ENCODE measurements around the gene ENPP1.

Gene ENPP1

DNA sequence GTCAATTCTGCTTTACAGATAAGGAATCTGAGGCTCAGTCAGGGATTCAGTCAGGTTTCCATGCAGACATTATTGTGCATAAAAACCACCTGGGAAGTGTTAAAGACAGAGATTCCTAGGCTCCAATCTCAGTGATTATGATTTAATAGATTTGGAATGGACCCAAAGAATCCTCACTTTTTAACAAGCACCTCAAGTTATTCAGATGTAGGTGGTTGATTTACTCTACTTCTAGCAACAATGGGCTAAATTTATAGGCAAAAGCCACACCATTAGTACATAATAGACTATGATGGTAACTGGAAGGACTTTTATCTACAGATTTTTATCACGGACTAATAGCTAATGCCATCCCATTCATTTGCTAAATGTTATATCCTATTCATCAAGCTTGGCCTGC is 9.0 kb downstream of the ENPP1 start (continued):
- TF ChIP-seq YY2 (tag by site-specific recombination; IDR thresholded peaks at IDR 0.05) (no peak), ZNF140 (tag by site-specific recombination; IDR thresholded peaks at IDR 0.05) (no peak), SETDB1 (IDR thresholded peaks at IDR 0.05; ENCODE audit: insufficient read length, low read length) (no peak), RBAK (tag by site-specific recombination; IDR thresholded peaks at IDR 0.05) (no peak), KLF1 (tag by site-specific recombination; IDR thresholded peaks at IDR 0.05) (peak; percentile 42), ZNF544 (tag by site-specific recombination; IDR thresholded peaks at IDR 0.05) (no peak), KLF8 (tag by site-specific recombination; IDR thresholded peaks at IDR 0.05) (peak; percentile 65; the same call in 1 of the 2 replicates), ZNF521 (tag by site-specific recombination; IDR thresholded peaks at IDR 0.05) (no peak), GLIS1 (tag by site-specific recombination; IDR thresholded peaks at IDR 0.05) (peak; percentile 53), FEZF1 (tag by site-specific recombination; IDR thresholded peaks at IDR 0.05) (peak; percentile 62; the same call in 1 of the 2 replicates), ZNF530 (tag by site-specific recombination; IDR thresholded peaks at IDR 0.05; ENCODE audit: low read depth) (no peak), ZBTB17 (tag by site-specific recombination; IDR thresholded peaks at IDR 0.05) (no peak), ZNF548 (tag by site-specific recombination; IDR thresholded peaks at IDR 0.05) (no peak), ZNF169 (tag by site-specific recombination; IDR thresholded peaks at IDR 0.05) (no peak), GFI1B (tag by site-specific recombination; IDR thresholded peaks at IDR 0.05) (peak; percentile 79), ZNF23 (tag by site-specific recombination; IDR thresholded peaks at IDR 0.05; ENCODE audit: borderline replicate concordance) (no peak), GLI2 (tag by site-specific recombination; IDR thresholded peaks at IDR 0.05; ENCODE audit: borderline replicate concordance, low read depth) (no peak), BCL11A (tag by site-specific recombination; IDR thresholded peaks at IDR 0.05; ENCODE audit: low read depth) (no peak)
- TF ChIP-seq, protein P1, sequence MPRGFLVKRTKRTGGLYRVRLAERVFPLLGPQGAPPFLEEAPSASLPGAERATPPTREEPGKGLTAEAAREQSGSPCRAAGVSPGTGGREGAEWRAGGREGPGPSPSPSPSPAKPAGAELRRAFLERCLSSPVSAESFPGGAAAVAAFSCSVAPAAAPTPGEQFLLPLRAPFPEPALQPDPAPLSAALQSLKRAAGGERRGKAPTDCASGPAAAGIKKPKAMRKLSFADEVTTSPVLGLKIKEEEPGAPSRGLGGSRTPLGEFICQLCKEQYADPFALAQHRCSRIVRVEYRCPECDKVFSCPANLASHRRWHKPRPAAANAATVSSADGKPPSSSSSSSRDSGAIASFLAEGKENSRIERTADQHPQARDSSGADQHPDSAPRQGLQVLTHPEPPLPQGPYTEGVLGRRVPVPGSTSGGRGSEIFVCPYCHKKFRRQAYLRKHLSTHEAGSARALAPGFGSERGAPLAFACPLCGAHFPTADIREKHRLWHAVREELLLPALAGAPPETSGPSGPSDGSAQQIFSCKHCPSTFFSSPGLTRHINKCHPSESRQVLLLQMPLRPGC (tag by site-specific recombination; IDR thresholded peaks at IDR 0.05): no peak
- TF ChIP-seq, protein P2, sequence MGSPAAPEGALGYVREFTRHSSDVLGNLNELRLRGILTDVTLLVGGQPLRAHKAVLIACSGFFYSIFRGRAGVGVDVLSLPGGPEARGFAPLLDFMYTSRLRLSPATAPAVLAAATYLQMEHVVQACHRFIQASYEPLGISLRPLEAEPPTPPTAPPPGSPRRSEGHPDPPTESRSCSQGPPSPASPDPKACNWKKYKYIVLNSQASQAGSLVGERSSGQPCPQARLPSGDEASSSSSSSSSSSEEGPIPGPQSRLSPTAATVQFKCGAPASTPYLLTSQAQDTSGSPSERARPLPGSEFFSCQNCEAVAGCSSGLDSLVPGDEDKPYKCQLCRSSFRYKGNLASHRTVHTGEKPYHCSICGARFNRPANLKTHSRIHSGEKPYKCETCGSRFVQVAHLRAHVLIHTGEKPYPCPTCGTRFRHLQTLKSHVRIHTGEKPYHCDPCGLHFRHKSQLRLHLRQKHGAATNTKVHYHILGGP (tag by site-specific recombination; IDR thresholded peaks at IDR 0.05): no peak
- TF ChIP-seq, protein P3, sequence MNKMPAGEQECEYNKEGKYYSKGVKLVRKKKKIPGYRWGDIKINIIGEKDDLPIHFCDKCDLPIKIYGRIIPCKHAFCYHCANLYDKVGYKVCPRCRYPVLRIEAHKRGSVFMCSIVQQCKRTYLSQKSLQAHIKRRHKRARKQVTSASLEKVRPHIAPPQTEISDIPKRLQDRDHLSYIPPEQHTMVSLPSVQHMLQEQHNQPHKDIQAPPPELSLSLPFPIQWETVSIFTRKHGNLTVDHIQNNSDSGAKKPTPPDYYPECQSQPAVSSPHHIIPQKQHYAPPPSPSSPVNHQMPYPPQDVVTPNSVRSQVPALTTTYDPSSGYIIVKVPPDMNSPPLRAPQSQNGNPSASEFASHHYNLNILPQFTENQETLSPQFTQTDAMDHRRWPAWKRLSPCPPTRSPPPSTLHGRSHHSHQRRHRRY (tag by site-specific recombination; IDR thresholded peaks at IDR 0.05): no peak
- TF ChIP-seq, protein P4, sequence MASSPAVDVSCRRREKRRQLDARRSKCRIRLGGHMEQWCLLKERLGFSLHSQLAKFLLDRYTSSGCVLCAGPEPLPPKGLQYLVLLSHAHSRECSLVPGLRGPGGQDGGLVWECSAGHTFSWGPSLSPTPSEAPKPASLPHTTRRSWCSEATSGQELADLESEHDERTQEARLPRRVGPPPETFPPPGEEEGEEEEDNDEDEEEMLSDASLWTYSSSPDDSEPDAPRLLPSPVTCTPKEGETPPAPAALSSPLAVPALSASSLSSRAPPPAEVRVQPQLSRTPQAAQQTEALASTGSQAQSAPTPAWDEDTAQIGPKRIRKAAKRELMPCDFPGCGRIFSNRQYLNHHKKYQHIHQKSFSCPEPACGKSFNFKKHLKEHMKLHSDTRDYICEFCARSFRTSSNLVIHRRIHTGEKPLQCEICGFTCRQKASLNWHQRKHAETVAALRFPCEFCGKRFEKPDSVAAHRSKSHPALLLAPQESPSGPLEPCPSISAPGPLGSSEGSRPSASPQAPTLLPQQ (tag by site-specific recombination; IDR thresholded peaks at IDR 0.05): no peak
- TF ChIP-seq, protein P5, sequence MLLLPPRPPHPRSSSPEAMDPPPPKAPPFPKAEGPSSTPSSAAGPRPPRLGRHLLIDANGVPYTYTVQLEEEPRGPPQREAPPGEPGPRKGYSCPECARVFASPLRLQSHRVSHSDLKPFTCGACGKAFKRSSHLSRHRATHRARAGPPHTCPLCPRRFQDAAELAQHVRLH (tag by site-specific recombination; IDR thresholded peaks at IDR 0.05): no peak
- TF ChIP-seq, protein P6, sequence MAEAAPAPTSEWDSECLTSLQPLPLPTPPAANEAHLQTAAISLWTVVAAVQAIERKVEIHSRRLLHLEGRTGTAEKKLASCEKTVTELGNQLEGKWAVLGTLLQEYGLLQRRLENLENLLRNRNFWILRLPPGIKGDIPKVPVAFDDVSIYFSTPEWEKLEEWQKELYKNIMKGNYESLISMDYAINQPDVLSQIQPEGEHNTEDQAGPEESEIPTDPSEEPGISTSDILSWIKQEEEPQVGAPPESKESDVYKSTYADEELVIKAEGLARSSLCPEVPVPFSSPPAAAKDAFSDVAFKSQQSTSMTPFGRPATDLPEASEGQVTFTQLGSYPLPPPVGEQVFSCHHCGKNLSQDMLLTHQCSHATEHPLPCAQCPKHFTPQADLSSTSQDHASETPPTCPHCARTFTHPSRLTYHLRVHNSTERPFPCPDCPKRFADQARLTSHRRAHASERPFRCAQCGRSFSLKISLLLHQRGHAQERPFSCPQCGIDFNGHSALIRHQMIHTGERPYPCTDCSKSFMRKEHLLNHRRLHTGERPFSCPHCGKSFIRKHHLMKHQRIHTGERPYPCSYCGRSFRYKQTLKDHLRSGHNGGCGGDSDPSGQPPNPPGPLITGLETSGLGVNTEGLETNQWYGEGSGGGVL (tag by site-specific recombination; IDR thresholded peaks at IDR 0.05): no peak
- TF ChIP-seq, protein P7, sequence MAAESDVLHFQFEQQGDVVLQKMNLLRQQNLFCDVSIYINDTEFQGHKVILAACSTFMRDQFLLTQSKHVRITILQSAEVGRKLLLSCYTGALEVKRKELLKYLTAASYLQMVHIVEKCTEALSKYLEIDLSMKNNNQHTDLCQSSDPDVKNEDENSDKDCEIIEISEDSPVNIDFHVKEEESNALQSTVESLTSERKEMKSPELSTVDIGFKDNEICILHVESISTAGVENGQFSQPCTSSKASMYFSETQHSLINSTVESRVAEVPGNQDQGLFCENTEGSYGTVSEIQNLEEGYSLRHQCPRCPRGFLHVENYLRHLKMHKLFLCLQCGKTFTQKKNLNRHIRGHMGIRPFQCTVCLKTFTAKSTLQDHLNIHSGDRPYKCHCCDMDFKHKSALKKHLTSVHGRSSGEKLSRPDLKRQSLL (tag by site-specific recombination; IDR thresholded peaks at IDR 0.05): no peak

Measured in HEK293 (cell line).